Transverse colon (tissue), 4 donors: ENCODE results near the gene NUP98.

Experiments
- CTCF ChIP-seq, 5 experiments: fragments of 200-600 bp in 3 of 5; fragments of 450-650 bp in 2 of 5; sonication (generic) in 3 of 5; IDR thresholded peaks; 1 replicate in 2 of 5; 2 replicates in 3 of 5; pipeline ENCODE4 v1.5.1; 2016 to 2017; ENCODE audit warnings: antibody characterized with exemption in 5 of 5, inconsistent platforms in 3 of 5, mild to moderate bottlenecking in 2 of 5, moderate library complexity in 1 of 5
- POLR2A ChIP-seq: fragments of 450-650 bp; IDR thresholded peaks from one replicate; pipeline ENCODE4 v1.6.1; 2016; ENCODE audit warnings: antibody characterized with exemption, mild to moderate bottlenecking, moderate library complexity
- POLR2AphosphoS5 ChIP-seq, 3 donors: sonication (generic); formaldehyde crosslinking; IDR thresholded peaks; one replicate each; pipeline ENCODE4 v1.6.1; 2016; ENCODE audit warnings: antibody characterized with exemption in 3 of 3

GRCh38 chr11:3841426-3842350 lies 44.3 kb upstream of the NUP98 start:
- TF ChIP-seq CTCF (IDR thresholded peaks at IDR 0.05) (peak; percentile 75 to 81 (median 80)), POLR2A (peak; percentile 69), POLR2AphosphoS5 (IDR thresholded peaks at IDR 0.05) (peak; percentile 44 to 81 (median 71))
